Measurements from ENCODE around the gene KIF16B.

Gene KIF16B

GRCh38 chr20:16393836-16394235, 179.4 kb downstream of the KIF16B start:
- no peak for DNase-seq

GRCh38 chr20:16393297-16393696, 180.0 kb downstream of the KIF16B start:
- no peak for DNase-seq

- DNase-seq: peak in 1 of 2 donors; percentile 5
Observed at GRCh38 chr20:16392346-16392745, 180.9 kb downstream of the KIF16B start.

DNA sequence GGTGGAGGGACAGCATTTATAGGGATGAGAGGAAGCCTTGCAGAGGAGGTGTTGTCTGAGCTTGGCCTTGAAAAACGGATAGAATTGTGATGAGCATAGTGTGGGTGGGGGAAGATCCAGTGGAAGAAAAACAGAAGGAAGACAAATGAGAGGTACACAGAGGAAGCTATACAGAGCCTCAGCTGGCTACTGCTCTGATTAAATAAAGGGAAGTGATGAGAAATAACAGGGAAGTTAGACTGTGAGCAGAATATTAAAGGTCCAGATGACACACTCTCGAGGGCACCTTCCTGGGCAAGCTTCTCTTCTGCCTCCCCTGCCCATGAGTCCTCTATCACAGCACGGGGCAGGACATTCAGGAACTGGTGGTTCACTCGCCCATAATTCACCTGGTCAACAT, 182.3 kb downstream of the KIF16B start:
- DNase-seq: peak in 1 of 2 donors; percentile 4

- DNase-seq: no peak
Observed at GRCh38 chr20:16388731-16389130, 184.5 kb downstream of the KIF16B start.

DNA sequence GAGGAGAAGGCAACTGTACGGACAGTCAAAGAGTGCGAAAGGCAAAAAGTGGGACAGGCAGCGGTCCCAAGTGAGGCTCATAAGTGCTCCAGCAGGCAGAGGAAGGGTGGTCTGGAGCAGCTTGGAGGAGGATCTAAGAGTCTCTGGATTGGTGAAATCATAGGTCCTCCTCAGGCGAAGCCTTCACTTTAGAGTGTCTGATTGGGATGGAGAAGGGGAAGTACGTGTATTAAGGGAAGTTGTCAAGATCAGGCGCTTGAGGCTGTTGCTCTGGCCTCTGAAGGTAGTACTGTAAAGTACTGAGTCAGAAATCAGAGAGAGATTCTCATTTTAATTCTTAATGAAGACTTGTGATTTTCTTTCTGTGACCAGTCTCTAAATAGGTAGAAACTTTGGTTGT, 185.6 kb downstream of the KIF16B start:
- DNase-seq: no peak

- DNase-seq: no peak
Observed at GRCh38 chr20:16385891-16386290, 187.4 kb downstream of the KIF16B start.

DNA sequence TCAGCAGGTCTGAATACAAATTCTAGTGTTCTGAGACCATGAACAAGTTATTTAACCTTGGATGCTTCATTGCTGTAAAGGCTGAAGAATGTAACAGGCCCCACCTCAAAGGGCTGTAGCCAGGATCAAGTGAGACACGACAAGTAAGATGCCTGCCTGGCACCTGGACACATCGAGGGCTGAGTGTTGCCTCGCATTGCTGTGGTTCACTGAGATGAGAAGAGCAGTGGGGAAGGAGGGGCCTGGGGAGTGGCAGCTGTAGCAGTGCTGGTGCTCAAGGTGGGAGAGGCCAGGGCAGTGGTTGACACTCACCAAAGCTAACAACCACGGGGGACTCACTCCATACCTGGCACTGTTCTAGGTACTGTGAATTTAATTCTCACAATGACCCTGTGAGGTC, 187.8 kb downstream of the KIF16B start:
- no peak for DNase-seq

DNA sequence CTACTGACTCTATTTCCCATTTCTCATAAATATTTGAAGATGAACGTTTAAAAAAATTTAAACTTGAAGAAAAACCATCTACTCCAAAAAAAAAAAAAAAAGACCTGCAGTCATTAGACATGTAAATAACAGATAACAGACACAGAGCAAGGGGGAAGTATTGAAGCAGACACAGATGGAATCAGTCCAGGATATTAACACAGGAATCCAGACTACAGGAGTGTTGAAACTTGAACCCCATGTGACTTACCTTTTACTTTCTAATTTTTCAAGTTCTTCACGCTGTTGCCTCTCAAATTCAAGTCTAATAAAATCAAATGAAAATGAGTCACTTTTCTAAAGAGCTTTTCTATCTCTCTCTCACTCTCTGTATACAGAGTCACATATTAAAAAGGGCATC, 191.8 kb downstream of the KIF16B start:
- DNase-seq: no peak

- no peak for DNase-seq
Observed at GRCh38 chr20:16378712-16379370, 194.4 kb downstream of the KIF16B start.

DNA sequence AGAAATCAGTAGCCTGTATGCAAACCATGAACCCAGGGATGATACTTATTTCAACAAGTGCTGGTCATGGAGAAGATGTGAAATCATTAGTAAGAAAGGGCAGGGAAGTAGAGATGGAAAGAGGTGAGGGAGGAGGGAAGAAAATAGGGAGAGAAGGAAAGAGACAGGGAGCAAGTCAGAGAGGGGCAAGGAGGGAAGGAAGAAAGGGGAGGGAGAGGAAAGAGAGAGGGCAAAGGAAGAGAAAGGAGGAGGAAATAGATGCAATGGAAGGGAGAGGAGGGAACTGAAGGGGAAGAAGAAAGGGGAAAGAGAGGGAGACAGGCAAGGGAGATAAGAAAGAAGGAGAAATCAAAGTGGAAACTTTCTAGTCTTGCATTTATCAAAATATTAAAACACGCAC, 195.1 kb downstream of the KIF16B start:
- DNase-seq: no peak

DNA sequence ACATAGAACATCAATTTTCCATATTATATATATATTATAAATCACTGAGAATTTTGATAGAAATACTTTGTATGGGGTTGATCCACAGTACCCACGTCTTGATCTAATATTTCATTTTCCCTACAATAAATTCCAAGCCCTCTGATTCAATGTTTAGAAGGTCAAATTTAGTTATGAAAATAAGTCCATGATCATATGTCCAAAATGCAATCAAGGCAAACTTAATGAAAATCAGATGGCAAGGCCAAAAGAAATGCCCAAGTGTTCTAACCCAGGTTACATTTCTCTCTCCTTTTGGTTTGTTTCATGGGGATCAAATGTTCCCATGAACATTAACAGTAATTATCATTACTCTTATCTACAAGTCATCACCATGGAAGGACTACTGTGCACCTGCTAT, 203.8 kb downstream of the KIF16B start:
- DNase-seq: no peak

DNA sequence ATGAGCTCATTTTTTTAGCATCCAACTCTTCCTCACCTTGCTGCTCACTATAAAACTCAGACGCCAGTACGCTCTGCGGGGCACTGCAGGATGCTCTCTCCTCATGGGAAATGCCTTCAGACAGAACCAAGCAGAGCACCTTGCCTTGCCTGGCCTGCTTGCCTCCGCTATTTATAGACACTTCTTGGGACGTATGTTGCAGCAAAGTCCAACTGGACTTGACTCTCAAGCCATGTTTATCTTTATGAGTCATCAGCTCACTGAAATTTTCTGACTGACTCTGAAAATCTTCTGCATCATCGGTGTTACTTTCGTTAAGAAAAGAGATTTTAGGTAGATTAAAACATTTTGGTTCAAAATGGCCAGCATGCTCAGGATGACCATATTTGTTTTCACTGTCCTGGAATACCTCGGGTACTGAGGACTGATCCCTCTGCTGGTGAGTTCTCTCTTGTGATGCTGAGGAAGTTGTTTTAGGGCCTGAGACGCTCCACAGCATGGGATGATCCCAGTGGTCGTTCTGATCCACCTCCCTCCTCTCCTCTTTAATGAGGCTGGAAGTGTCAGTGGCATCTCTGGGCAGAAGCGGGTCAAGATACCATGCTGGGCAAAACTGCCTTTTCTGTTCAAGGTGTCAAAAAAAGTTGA, 204.5 kb downstream of the KIF16B start:
- DNase-seq: no peak

GRCh38 chr20:16367948-16368560, 205.2 kb downstream of the KIF16B start:
- DNase-seq: no peak

GRCh38 chr20:16366529-16366928, 206.7 kb downstream of the KIF16B start:
- DNase-seq: no peak

GRCh38 chr20:16364320-16364687, 208.9 kb downstream of the KIF16B start:
- no peak for DNase-seq

DNA sequence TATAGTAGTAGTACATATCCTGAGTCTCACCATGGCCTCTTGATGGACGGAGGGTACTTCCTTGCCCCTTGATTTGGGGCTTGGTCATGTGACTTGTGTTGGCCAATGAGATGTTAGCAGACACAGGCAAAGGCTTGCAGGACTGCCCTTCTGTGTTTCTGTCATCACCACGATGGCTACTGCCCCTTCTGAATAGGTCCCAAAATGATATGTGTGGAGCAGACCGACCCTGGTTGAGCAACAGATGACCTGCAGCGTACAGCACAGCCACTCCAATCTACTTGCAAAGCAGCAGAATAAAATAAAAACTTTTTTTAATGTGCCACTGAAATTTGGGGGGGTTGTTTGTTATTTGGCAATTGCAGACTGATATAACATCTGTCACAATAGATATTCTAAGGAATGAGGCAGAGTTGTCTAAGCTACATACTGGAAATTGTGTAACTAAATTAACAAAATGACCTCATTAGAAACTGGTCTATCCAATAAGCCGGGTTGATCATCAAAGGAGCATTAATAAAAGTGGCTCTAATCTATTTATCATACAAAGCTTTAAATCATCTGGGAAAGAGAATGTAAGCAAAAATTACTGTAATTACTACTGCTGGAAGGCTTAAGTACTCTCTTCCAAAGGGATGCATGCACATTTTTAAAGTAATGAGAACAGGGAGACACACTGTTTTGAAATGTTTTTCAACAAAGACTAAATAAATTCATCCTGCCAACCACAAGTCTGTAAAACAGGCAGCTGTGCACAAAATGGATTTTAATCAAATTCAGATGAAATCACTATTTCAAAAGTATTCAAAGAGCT, 209.5 kb downstream of the KIF16B start:
- no peak for DNase-seq

DNA sequence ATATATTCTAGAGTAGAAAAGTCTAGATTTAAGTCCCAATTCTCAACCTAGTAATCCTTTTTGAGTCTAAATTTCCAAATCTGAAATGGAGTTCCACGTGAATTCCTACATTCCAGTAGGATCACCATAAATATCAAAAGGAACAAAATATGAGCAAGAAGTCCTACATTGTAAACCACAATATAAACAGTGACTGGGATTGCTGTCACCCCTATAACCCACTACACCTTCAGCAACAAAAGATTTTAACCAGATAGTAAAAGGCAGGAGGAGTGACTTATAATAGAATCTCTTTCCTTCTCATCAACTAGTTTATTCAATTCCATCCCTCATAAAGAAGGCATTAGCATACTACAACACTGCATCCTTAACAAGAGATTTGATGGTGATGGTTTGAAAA, 210.6 kb downstream of the KIF16B start:
- no peak for DNase-seq

DNA sequence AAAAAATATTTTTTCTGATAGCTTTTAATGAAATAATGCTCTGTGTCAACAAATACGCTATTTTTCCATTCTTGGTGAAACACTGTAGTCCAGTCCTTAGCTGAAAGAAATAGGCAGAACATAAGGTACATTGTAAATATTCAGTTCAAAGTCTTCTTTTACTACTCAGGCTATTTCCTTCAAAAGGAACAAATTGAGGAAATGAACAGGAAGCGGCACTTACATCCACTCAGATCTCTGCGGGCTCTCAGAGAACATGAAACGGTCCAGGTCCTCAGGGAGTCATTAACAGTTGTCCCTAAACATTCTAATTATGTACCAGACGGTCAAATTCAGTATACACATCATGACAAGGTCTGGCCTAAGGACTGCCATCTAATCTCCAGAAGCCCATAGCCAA, 212.6 kb downstream of the KIF16B start:
- no peak for DNase-seq

GRCh38 chr20:16353417-16353781, 219.8 kb downstream of the KIF16B start:
- no peak for DNase-seq

DNA sequence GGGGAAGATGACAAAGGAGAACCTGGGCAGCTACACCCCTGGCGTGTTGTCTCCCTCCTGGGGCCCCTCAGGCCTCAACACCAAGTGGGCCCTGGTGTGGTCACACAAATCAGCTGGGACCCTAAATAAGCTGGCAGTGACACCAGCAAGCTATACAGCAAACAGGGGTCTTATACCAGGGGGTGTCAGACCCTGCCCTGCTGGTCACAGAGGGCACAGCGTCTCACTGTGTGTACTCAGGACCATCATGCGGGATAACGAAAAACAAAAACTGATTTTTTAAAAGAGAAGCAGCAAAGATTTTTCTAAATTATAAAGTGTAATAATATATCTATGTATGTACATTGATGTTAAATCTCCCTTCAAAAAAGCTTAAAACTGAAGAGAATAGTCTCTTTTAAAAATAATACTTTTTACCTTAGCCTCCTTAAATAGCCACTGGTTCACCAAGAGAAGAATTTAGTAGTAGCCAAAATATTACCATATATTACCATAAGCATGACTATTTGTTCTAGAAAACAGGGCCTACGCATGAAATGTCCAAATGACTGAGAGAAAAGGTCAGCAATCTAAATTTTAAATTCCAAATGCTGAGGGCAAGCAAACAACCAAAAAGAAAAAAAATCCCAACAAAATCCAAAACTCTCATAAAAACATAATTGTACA, 220.4 kb downstream of the KIF16B start:
- DNase-seq: no peak

DNA sequence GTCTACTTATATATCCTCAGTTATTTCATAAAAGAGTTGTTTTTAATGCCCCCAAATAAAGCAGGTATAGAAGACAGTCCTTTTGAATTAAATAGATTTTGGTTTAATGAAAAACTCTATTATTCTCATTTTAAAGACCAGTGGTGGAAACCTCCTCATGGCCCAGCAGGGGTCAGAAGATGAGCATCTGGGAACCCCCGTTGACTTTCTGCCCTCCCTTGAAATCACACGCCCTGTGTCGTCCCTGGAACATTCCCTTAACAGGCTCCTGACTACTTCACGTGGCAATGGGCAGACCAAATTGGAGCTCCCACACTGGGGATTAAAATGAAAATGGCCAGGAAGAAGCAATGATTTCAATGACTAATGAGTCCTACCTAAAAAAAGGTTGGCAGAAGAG, 220.9 kb downstream of the KIF16B start:
- no peak for DNase-seq

DNA sequence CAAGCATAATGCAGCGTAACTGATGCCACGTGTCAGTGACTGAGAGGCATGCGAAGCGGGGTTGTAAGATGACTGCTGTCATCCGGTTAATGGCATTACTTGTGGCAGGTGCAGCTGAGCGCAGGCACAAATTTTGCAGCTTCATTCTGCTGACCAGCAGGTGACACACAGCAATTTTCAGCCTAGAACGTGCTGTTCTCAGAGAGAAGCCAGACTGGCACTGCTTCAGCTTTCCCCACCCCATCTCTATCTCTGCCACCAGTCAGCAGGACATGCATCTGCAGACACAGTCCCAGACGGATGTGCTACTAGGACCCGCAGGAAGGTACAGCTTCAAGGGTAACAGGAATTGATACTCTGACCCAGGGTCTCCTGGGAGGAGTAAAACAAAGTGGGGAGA, 221.8 kb downstream of the KIF16B start:
- no peak for DNase-seq

Data from CD4-positive, alpha-beta T cell treated with Interferon alpha-2 for 1 hour (primary cell).